HepG2 (cell line): ENCODE measurements around the gene CPSF6. TPM values are rescaled to one million over a fixed set of nuclear protein-coding genes. Genes with fewer than 3 reads are reported as not detected.

Experiments used
- AHDC1 ChIP-seq: sonication (generic); formaldehyde crosslinking; IDR thresholded peaks from 2 replicates; pipeline ENCODE4 v1.5.1; 2020; ENCODE audit warnings: mild to moderate bottlenecking, missing genetic modification reagents, borderline replicate concordance
- BCL6 ChIP-seq: IDR thresholded peaks from 2 replicates; pipeline ENCODE4 v1.6.1; 2016; ENCODE audit warnings: missing genetic modification reagents, missing compliant biosample characterization
- ZBTB39 ChIP-seq: sonication (generic); formaldehyde crosslinking; IDR thresholded peaks from 2 replicates; pipeline ENCODE4 v1.5.0; 2020; ENCODE audit warnings: missing genetic modification reagents
- ZNF280B ChIP-seq: sonication (generic); formaldehyde crosslinking; IDR thresholded peaks from 2 replicates; pipeline ENCODE4 v1.5.0; 2020; ENCODE audit warnings: missing genetic modification reagents, mild to moderate bottlenecking, borderline replicate concordance
- ZNF775 ChIP-seq: sonication (generic); formaldehyde crosslinking; IDR thresholded peaks from 2 replicates; pipeline ENCODE4 v1.4.0; 2020; ENCODE audit warnings: missing genetic modification reagents, mild to moderate bottlenecking, moderate library complexity, borderline replicate concordance
- polyA plus RNA-seq, 8 experiments: library from polyadenylated mRNA; depleted of rRNA in 3 of 8; stranded (reverse) in 7 of 8; unstranded in 1 of 8; fragments of >200 nt; fragmentation: Illumina TruSeq in 4 of 8; extraction: Trizol in 4 of 8; gene quantifications; 2 replicates each; pipeline versions ENCODE4 v1.2.1 to v1.2.3, GENCODE V29; 2011 to 2016; ENCODE audit warnings: low read depth in 4 of 8, missing spikeins in 1 of 8, mixed read lengths in 1 of 8; ENCODE audit not compliant: insufficient read depth in 1 of 8
- total RNA-seq, 5 experiments: library from RNA; depleted of rRNA; stranded (reverse); fragments of >200 nt; fragmentation: Illumina TruSeq; extraction: Trizol; gene quantifications; 2 replicates each; pipeline ENCODE4 v1.2.3, GENCODE V29; 2016; ENCODE audit warnings: low read depth in 1 of 5

The CPSF6 gene
- total and polyA plus RNA-seq, 2 of the 13 experiments (the other 11 are each of a cell fraction or from before 2014, with no cell fraction given): 41.8 to 71.0 TPM

- TF ChIP-seq ZBTB39 (CRISPR knock-in tag) (no peak), AHDC1 (CRISPR knock-in tag) (0 out of 2 replicates have a peak, but pooled peaks have one; percentile 14), ZNF280B (CRISPR knock-in tag) (no peak), ZNF775 (CRISPR knock-in tag) (no peak), BCL6 (CRISPR knock-in tag) (0 out of 2 replicates have a peak, but pooled peaks have one; percentile 22)
These were observed 25.2 kb upstream of the CPSF6 start (continued) for GRCh38 chr12:69214169-69214568.
